HUES6 (cell line): ENCODE results near the gene CPLX3.

Experiments
- H3K27ac ChIP-seq: 2 replicates; pipeline ENCODE4 v1.7.0; 2013; ENCODE audit warnings: low read depth, mild to moderate bottlenecking, low read length, inconsistent platforms
- H3K27me3 ChIP-seq: 2 replicates; pipeline ENCODE4 v1.6.1; 2013; ENCODE audit warnings: low read length; ENCODE audit not compliant: control insufficient read depth, insufficient read depth
- H3K36me3 ChIP-seq: 2 replicates; pipeline ENCODE4 v1.6.1; 2013; ENCODE audit warnings: low read length; ENCODE audit not compliant: control insufficient read depth, insufficient read depth
- H3K4me1 ChIP-seq: 2 replicates; pipeline ENCODE4 v1.6.1; 2013; ENCODE audit warnings: low read length; ENCODE audit not compliant: control insufficient read depth, insufficient read depth
- H3K4me3 ChIP-seq: 2 replicates; pipeline ENCODE4 v1.5.1; 2013; ENCODE audit warnings: low read depth, low read length
- H3K9ac ChIP-seq: one replicate; pipeline ENCODE4 v1.6.1; 2013; ENCODE audit warnings: mild to moderate bottlenecking, low read length
- H3K9me3 ChIP-seq: 2 replicates; pipeline ENCODE4 v1.6.1; 2013; ENCODE audit warnings: low read depth, low read length; ENCODE audit not compliant: control insufficient read depth, insufficient read depth

Gene CPLX3

DNA sequence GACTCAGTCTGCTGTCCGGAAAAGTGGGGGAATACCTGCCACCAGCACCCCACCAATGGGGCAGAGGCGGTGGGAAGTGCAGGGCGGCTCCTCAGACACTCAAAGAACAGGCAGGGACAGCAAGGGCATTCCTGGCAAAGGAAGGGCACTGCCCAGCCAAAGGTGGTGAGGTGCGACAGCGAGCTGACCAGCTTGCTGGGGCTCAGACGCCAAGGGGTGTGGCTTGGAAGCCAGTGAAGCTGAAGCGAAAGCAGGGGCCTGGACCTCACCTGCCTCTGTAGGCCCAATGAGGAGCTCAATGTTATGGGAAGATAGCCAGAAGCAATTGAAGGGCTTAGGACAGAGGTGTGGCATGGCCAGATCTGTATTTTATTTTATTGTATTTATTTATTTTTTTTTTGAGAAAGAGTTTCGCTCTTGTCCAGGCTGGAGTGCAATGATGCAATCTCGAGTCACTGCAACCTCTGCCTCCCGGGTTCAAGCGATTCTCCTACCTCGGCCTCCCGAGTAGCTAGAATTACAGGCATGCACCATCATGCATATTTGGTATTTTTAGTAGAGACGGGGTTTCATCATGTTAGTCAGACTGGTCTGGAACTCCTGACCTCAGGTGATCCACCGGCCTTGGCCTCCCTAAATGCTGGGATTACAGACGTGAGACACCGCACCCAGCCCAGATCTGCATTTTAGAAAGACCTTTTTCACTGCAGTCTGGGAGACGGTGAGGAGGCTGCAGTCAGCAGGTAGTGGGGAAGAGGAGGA lies 18.2 kb upstream of the CPLX3 start:
- H3K4me1 ChIP-seq, result peaks cover 2% of the 10 kb centered on the region; the same call in 1 of the 2 replicates
- H3K9ac ChIP-seq, result no peak overlapping the region
- H3K4me3 ChIP-seq, result no peak overlapping the region
- no peak overlapping the region for H3K27ac ChIP-seq
- no peaks in the 10 kb centered on the region for H3K27me3 ChIP-seq
- peaks cover 15% of the 10 kb centered on the region for H3K36me3 ChIP-seq
- H3K9me3 ChIP-seq, result no peaks in the 10 kb centered on the region

DNA sequence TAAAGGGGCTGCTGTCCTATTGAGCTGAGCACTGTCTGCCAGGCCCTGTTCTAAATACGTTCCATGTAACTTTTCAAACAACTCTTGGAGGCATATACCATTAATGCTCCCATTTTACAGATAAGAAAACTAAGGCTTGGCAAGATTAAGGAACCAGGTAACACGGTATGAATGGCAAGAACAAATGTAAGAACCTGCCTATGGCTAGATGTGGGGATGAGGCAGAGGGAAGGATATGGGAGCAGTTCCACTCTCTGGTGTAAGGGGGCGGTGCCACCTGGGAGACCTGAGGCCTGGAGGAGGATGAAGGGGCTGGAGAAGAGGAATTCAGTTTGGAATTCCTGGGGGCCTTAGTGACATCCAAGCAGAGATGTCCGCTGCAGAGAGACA lies 17.6 kb upstream of the CPLX3 start:
- Histone ChIP-seq H3K9me3 (no peaks in the 10 kb centered on the region), H3K36me3 (peaks cover 10% of the 10 kb centered on the region), H3K27me3 (no peaks in the 10 kb centered on the region), H3K9ac (no peak overlapping the region), H3K27ac (no peak overlapping the region), H3K4me1 (peaks cover 2% of the 10 kb centered on the region; the same call in 1 of the 2 replicates), H3K4me3 (no peak overlapping the region)

DNA sequence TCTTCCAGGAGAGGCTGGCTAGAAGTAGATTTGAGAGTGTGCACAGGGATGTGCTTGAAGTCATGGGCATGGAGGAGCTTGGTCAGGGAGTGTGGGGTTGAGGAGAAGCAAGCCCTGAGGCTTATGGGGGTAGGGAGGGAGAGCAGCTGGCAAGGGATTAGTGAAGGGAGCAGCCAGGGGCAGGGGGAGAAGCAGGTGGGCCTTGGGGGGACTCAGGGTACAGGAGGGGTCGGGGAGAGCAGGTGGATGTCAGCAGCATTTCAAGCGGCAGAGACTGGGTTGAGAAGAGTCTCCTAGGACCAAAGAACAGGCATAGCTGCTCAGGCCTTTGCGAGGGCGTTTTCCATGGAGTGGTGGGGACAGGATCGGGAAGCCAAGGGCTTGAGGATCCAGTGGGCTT lies 17.2 kb upstream of the CPLX3 start:
- peaks cover 2% of the 10 kb centered on the region; the same call in 1 of the 2 replicates for H3K4me1 ChIP-seq
- H3K9me3 ChIP-seq, result no peaks in the 10 kb centered on the region
- H3K27ac ChIP-seq, result no peak overlapping the region
- H3K4me3 ChIP-seq, result no peak overlapping the region
- H3K27me3 ChIP-seq, result no peaks in the 10 kb centered on the region
- peaks cover 5% of the 10 kb centered on the region for H3K36me3 ChIP-seq
- H3K9ac ChIP-seq, result no peak overlapping the region

DNA sequence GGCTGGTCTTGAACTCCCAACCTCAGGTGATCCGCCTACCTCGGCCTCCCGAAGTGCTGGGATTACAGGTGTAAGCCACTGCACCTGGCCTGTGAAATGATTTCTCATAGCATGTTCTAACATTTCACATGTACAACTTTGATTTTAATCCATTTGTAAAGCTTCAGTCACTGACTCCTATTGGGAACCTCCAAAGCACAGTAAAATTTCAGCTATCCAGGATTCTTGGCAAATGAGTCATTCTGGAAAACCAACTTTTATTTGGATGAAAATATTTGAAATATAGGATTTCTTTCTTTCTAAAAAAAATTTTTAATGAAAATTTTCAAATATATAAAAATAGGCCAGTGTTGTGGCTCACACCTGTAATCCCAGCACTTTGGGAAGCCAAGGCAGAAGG lies 16.5 kb upstream of the CPLX3 start:
- Histone ChIP-seq H3K27ac (no peak overlapping the region), H3K4me3 (no peak overlapping the region), H3K4me1 (peaks cover 2% of the 10 kb centered on the region; the same call in 1 of the 2 replicates), H3K9me3 (no peaks in the 10 kb centered on the region), H3K27me3 (no peaks in the 10 kb centered on the region), H3K36me3 (0 out of 2 replicates have a peak, but pooled peaks cover 2% of the 10 kb centered on the region), H3K9ac (no peak overlapping the region)

DNA sequence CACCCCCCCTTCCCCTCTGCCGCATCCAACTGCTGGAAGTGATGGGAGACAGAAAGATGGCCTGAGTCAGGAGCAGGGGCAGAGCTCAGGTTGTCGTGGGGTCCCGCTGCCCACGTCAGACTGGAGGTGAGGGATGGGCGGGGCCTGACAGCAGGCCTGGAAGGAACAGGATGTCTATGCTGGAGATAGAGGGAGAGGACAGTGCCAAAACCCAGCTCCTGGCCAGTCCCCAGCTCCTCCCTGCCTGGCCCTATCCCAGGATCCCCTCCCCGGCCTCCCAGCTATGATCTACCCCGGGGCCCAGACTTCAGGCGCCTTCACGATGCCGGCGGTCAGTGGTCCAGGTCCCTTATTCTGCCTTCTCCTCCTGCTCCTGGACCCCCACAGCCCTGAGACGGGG lies 13.9 kb upstream of the CPLX3 start, which contains the start of gene LMAN1L:
Gene LMAN1L (plus strand): TSS at position 303 of the 400 bp plus-strand sequence. CDS start 20 bp downstream, at position 323.
- no peaks in the 10 kb centered on the region for H3K36me3 ChIP-seq
- H3K4me1 ChIP-seq, result peaks cover 19% of the 10 kb centered on the region
- H3K9ac ChIP-seq, result no peak within 1 kb of the TSS
- no peak within 1 kb of the TSS for H3K27ac ChIP-seq
- H3K4me3 ChIP-seq, result no peak within 1 kb of the TSS
- no peaks in the 10 kb centered on the region for H3K27me3 ChIP-seq
- no peaks in the 10 kb centered on the region for H3K9me3 ChIP-seq

DNA sequence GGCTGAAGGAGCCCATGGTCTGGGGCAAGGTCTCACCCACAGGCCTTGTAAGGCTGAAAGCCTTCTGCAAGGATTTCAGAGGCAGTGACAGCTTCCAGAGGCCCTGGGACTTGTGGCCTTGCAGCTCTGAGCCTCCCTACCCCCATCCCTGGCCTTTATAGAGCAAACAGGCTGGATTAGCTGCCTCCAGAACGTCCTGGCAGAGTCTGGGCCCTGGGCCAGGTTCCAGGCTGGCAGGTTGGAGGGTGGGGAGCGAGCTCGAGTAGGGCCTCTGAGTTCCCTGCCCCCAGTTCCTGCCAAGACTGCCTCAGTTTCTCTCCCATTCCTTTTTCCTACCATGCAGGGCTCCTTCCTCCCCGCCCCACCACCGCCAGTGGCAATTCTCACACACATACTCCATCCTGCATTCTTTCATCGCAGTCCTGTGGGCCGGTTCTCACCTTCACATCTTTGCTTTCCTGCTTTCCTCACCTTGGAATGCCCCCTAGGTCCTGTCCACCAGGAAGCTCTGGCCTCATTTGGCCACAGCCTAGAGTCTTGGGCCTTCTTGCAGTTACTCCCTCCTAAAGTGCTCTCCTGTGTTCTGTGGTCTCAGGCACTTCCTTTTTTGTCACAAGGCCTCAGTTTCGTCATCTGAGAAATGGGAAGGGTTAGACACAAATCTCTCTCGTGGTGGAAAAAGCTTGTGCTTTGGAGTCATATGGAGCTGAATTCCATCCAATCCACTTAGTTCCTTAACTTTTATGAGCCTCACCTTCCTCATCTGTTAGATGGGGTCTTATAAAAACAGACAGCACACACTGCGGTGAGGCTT lies 11.1 kb upstream of the CPLX3 start:
- Histone ChIP-seq H3K27me3 (no peaks in the 10 kb centered on the region), H3K9me3 (no peaks in the 10 kb centered on the region), H3K4me3 (no peak overlapping the region), H3K9ac (no peak overlapping the region), H3K4me1 (peaks cover 22% of the 10 kb centered on the region), H3K27ac (no peak overlapping the region), H3K36me3 (no peaks in the 10 kb centered on the region)

DNA sequence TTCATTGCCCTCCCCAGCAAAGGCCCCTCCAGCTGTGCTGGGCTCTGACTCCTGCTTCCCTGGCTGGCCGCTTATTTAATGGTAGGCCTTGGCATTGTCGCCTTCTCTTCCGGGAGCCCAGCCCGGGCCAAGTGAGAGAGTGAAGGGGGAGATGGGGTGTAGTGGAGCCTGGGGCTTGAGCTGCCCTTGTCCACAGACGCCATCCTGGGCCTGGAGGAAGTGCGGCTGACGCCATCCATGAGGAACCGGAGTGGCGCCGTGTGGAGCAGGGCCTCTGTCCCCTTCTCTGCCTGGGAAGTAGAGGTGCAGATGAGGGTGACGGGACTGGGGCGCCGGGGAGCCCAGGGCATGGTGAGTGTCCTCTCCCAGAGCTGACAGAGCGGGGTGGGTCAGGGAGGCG lies 10.5 kb upstream of the CPLX3 start:
- no peak overlapping the region for H3K4me3 ChIP-seq
- no peak overlapping the region for H3K9ac ChIP-seq
- no peaks in the 10 kb centered on the region for H3K9me3 ChIP-seq
- H3K36me3 ChIP-seq, result no peaks in the 10 kb centered on the region
- no peaks in the 10 kb centered on the region for H3K27me3 ChIP-seq
- H3K27ac ChIP-seq, result no peak overlapping the region
- H3K4me1 ChIP-seq, result peaks cover 26% of the 10 kb centered on the region

DNA sequence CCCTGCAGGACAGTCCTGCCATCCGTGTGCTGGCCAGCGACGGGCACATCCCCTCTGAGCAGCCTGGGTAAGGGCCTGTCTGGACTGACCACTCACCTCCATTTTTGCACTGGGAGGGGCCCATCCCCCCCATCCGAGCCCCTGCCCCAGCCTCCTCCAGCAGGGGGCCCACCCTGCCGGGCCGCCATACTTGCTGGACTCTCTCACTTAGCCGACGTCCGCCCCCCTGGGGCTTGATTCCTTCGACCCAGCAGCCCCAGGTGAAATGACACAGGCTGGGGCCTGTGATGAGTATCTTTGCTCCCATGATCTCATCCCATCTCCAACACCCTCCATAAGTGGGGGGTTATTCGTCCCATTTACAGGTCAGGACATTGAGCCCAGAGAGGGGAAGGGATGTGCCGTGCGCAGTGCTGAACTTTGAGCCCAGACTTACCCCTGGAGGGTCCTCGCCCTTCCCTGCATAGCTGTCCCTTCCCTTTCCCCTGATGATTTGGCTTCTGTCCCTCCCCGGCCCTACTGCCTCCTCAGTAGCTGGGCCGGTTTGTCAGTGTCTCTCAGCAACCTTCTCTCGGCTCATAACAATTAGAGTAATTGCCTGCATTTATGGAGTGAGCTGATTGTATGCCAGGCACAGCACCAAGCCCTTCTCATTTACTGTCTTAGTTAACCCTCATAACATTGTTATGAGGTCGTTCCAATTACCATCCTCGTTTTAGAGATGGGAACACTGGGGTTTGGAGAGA lies 9.6 kb upstream of the CPLX3 start:
- no peak overlapping the region for H3K27ac ChIP-seq

DNA sequence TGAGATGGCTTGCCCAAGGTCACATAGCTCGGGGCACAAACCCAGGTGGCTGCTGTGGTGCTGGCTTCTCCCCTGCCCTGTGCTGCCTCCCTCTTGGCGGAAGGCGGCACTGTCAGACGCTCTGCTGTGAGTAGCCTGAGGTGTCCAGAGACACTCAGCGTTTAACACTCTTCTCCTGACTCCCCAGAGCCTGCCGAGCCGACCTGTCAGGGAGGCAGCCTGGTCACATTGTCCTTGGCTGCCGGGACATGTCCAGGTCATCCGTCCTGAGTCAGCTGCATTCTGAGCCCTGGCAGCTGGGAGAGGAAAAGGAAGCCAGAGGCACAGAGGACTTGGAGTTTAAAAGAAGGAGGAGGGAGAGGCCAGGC lies 9.1 kb upstream of the CPLX3 start:
- H3K27ac ChIP-seq, result no peak overlapping the region
- peaks cover 35% of the 10 kb centered on the region for H3K4me1 ChIP-seq
- no peak overlapping the region for H3K9ac ChIP-seq
- no peaks in the 10 kb centered on the region for H3K9me3 ChIP-seq
- H3K27me3 ChIP-seq, result no peaks in the 10 kb centered on the region
- no peak overlapping the region for H3K4me3 ChIP-seq
- no peaks in the 10 kb centered on the region for H3K36me3 ChIP-seq

More for the DNA sequence above, 9.6 kb upstream of the CPLX3 start:
- Histone ChIP-seq H3K27me3 (no peaks in the 10 kb centered on the region), H3K36me3 (no peaks in the 10 kb centered on the region), H3K9me3 (no peaks in the 10 kb centered on the region), H3K4me1 (peaks cover 34% of the 10 kb centered on the region), H3K4me3 (no peak overlapping the region), H3K9ac (no peak overlapping the region)

DNA sequence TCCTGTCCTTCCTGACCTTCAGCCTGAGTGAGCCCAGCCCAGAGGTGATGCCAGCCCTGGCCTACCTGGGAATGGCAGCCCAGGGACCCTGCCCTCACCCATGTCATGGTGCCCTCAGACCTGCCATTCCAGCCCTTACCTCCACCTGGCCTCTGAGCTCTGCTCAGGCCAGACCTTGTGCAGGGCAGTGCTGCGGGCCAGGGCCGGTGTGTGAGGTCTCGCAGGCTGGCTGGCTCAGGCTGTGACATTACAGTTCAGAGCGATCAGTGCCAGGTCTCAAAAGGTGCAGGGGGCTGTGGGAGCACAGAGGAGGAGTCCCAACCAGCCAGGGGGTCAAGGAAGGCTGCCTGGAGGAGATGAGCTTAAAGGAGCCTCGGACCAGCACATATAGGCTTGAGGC lies 6.4 kb upstream of the CPLX3 start:
- H3K36me3 ChIP-seq, result no peaks in the 10 kb centered on the region
- H3K27me3 ChIP-seq, result peaks cover 18% of the 10 kb centered on the region
- no peak overlapping the region for H3K27ac ChIP-seq
- no peak overlapping the region for H3K4me3 ChIP-seq
- H3K4me1 ChIP-seq, result peaks cover 35% of the 10 kb centered on the region
- no peaks in the 10 kb centered on the region for H3K9me3 ChIP-seq
- no peak overlapping the region for H3K9ac ChIP-seq
